Stimulated activated CD8-positive, alpha-beta memory T cell treated with anti-CD3 and anti-CD28 coated beads, Interleukin-7, amount 100 ng/mL, for 48 hours (primary cell): ENCODE results near the gene TNIP1.

Source experiments
- DNase-seq, 2 donors: peaks; one replicate each; pipeline ENCODE4 v3.0.0-alpha.2; 2020; ENCODE audit warnings: low read depth in 1 of 2; ENCODE audit errors: extremely low read depth in 1 of 2

TNIP1 gene

GRCh38 chr5:151005187-151005949 lies 75.5 kb downstream of the TNIP1 start:
- DNase-seq: no peak

GRCh38 chr5:151004499-151004898 lies 76.3 kb downstream of the TNIP1 start:
- DNase-seq: no peak

GRCh38 chr5:151003503-151003860 lies 77.4 kb downstream of the TNIP1 start:
- DNase-seq: no peak

- DNase-seq: no peak
Observed at GRCh38 chr5:151002681-151003502, 77.9 kb downstream of the TNIP1 start.

- no peak for DNase-seq
Observed at GRCh38 chr5:151002250-151002649, 78.6 kb downstream of the TNIP1 start.

GRCh38 chr5:151001436-151001835 lies 79.4 kb downstream of the TNIP1 start:
- no peak for DNase-seq

GRCh38 chr5:150999704-151000442 lies 81.0 kb downstream of the TNIP1 start:
- DNase-seq: no peak

GRCh38 chr5:150993826-150994412 lies 86.9 kb downstream of the TNIP1 start:
- no peak for DNase-seq

- no peak for DNase-seq
Observed at GRCh38 chr5:150993422-150993821, 87.4 kb downstream of the TNIP1 start.

- no peak for DNase-seq
Observed at GRCh38 chr5:150992705-150993104, 88.1 kb downstream of the TNIP1 start.

- no peak for DNase-seq
Observed at GRCh38 chr5:150989695-150990094, 91.1 kb downstream of the TNIP1 start.

- DNase-seq: no peak
Observed at GRCh38 chr5:150987746-150988145, 93.1 kb downstream of the TNIP1 start.
